ENCODE measurements around the gene DMXL1. TPM values are rescaled to one million over a fixed set of nuclear protein-coding genes. Genes with fewer than 3 reads are reported as not detected.

Gene DMXL1
- total RNA-seq, 1 donor from 2014 or later, result 35.0 TPM

GRCh38 chr5:119292701-119293515 lies 222.0 kb downstream of the DMXL1 start:
- Mint-ChIP-seq H3K36me3 (ENCODE audit: low read depth) (no peaks in the 10 kb centered on the region), H3K27ac (ENCODE audit: unreplicated experiment) (no peak overlapping the region), H3K4me3 (ENCODE audit: unreplicated experiment) (no peak overlapping the region), H3K27me3 (ENCODE audit: low read depth) (no peaks in the 10 kb centered on the region), H3K4me1 (ENCODE audit: low read depth) (peaks cover 42% of the 10 kb centered on the region), H3K9me3 (ENCODE audit: low read depth) (no peaks in the 10 kb centered on the region)
- TF ChIP-seq, protein P1, sequence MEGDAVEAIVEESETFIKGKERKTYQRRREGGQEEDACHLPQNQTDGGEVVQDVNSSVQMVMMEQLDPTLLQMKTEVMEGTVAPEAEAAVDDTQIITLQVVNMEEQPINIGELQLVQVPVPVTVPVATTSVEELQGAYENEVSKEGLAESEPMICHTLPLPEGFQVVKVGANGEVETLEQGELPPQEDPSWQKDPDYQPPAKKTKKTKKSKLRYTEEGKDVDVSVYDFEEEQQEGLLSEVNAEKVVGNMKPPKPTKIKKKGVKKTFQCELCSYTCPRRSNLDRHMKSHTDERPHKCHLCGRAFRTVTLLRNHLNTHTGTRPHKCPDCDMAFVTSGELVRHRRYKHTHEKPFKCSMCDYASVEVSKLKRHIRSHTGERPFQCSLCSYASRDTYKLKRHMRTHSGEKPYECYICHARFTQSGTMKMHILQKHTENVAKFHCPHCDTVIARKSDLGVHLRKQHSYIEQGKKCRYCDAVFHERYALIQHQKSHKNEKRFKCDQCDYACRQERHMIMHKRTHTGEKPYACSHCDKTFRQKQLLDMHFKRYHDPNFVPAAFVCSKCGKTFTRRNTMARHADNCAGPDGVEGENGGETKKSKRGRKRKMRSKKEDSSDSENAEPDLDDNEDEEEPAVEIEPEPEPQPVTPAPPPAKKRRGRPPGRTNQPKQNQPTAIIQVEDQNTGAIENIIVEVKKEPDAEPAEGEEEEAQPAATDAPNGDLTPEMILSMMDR (IDR thresholded peaks at IDR 0.05), result no peak
- DNase-seq (ENCODE audit: low spot score), result no peak

DNA sequence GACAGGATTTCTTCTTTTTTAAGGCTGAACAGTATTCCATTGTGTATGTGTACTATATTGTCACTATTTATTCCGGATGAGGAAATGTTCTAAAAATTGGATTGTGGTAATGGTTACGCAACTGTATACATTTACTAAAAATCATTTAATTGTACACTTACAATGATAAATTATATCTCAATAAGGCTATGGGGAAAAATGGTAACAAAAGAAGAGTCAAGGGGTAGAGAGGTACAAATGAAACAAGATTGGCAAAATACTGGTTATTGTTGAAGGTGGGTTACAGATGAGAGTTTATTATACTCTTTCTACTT lies 222.6 kb downstream of the DMXL1 start:
- Mint-ChIP-seq H3K27ac (ENCODE audit: unreplicated experiment) (no peak overlapping the region), H3K27me3 (ENCODE audit: low read depth) (no peaks in the 10 kb centered on the region), H3K4me3 (ENCODE audit: unreplicated experiment) (no peak overlapping the region), H3K9me3 (ENCODE audit: low read depth) (no peaks in the 10 kb centered on the region), H3K4me1 (ENCODE audit: low read depth) (peaks cover 36% of the 10 kb centered on the region), H3K36me3 (ENCODE audit: low read depth) (no peaks in the 10 kb centered on the region)
- TF ChIP-seq, protein P1 (IDR thresholded peaks at IDR 0.05), result no peak
- DNase-seq (ENCODE audit: low spot score), result no peak

Small RNA genes lying within 50 kb of the gene (microRNA-seq; reads per million reads assigned to microRNA genes)
- gene MIR5706 (ENCODE audit: borderline number of aligned reads), result not detected

Other genes with a start within 250 kb of the DMXL1 start
- gene DTWD2, start 82.5 kb upstream of the DMXL1 start, total RNA-seq, result 7.9 to 10.5 TPM (median 9.0 TPM) in 3 replicates

All from chondrocyte (in vitro differentiated cells).